Neural crest cell (in vitro differentiated cells): ENCODE results near the gene CEBPB. TPM values are rescaled to one million over a fixed set of nuclear protein-coding genes. Genes with fewer than 3 reads are reported as not detected.

ENCODE experiments used
- DNase-seq: peaks from one replicate; pipeline ENCODE4 v3.0.0; 2021; ENCODE audit warnings: low read depth, mixed read lengths, low spot score
- H3K27ac Mint-ChIP-seq: one replicate; pipeline ENCODE4 v1.8.0; 2021; ENCODE audit warnings: mild to moderate bottlenecking, mixed read lengths; ENCODE audit not compliant: unreplicated experiment
- H3K27me3 Mint-ChIP-seq: 2 replicates; pipeline ENCODE4 v1.8.0; 2021; ENCODE audit warnings: low read depth, mild to moderate bottlenecking, mixed read lengths
- H3K36me3 Mint-ChIP-seq: 2 replicates; pipeline ENCODE4 v1.8.0; 2021; ENCODE audit warnings: low read depth, mild to moderate bottlenecking, mixed read lengths
- H3K4me1 Mint-ChIP-seq: 2 replicates; pipeline ENCODE4 v1.8.0; 2021; ENCODE audit warnings: mixed read lengths
- H3K4me3 Mint-ChIP-seq: one replicate; pipeline ENCODE4 v1.8.0; 2021; ENCODE audit warnings: mild to moderate bottlenecking, mixed read lengths
- H3K9me3 Mint-ChIP-seq: 2 replicates; pipeline ENCODE4 v1.8.0; 2021; ENCODE audit warnings: mixed read lengths
- CTCF ChIP-seq: fragments of 200-600 bp; sonication (generic); conservative IDR thresholded peaks from 2 replicates; pipeline ENCODE4 v1.5.0; 2021; ENCODE audit warnings: antibody characterized with exemption, mild to moderate bottlenecking
- total RNA-seq: library from RNA; stranded (reverse); gene quantifications from 2 replicates; pipeline ENCODE4 v1.2.1, GENCODE V29; 2021

Gene CEBPB
- total RNA-seq, 1 donor from 2014 or later, result 7.6 TPM

GRCh38 chr20:50196248-50196647 lies 5.6 kb downstream of the CEBPB start:
- DNase-seq, result no peak
- Mint-ChIP-seq H3K4me3 (no peak overlapping the region), H3K9me3 (peaks cover 3% of the 10 kb centered on the region), H3K27me3 (peaks cover 24% of the 10 kb centered on the region), H3K36me3 (peaks cover 3% of the 10 kb centered on the region), H3K27ac (no peak overlapping the region), H3K4me1 (peaks cover 22% of the 10 kb centered on the region)
- TF ChIP-seq CTCF, result no peak

DNA sequence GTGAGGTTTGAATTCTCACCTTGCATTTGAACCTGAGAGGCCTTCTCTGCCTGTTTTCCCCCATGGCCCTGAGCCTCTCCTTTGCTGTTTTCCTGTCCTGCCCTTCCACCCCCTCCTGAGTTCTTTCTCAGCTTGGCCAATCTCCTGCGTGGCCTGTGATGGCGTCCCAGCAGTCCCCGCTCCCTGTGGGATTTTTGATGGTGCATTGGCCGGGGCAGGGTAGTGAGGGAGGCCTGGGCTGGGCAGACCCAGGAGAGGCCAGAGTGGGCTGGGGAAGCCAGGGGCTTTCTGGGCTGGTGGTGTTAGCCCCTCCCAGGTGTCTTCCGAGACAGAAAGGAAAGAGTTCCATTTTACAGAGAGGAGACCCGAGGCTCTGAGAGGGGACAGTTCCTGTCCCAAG lies 6.3 kb downstream of the CEBPB start:
- H3K4me1 Mint-ChIP-seq, result peaks cover 23% of the 10 kb centered on the region

DNA sequence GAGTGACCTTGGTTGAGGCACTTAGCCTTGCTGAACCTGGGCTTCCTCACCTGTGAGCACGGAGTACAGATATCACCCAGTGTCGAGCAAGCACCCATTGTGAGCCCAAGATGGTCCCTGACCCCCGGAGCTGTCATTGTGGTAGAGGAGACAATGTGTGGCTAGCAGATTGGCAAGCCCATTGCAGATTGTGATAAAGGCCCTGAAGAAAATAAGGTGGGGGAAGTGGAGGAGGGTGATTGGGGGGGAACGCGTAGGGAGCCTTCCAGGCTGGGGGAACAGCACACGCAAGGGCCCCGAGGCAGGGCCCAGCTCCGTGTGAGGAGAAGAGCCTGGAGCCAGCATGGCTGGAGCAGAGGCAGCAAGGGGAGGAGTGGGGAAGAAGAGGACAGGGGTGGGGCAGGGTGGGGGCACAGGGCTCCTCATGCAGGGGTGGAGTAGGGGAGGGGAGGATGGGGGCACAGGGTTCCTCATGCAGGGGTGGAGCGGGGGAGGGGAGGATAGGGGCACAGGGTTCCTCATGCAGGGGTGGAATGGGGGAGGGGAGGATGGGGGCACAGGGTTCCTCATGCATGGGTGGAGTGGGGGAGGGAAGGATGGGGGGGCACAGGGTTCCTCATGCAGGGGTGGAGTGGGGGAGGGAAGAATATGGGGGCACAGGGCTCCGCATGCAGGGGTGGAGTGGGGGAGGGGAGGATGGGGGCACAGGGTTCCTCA lies 7.0 kb downstream of the CEBPB start:
- H3K4me3 Mint-ChIP-seq, result no peak overlapping the region
- peaks cover 3% of the 10 kb centered on the region for H3K36me3 Mint-ChIP-seq
- peak overlapping the region; percentile 89 for H3K27ac Mint-ChIP-seq
- no peak for TF ChIP-seq CTCF
- H3K4me1 Mint-ChIP-seq, result peaks cover 20% of the 10 kb centered on the region
- DNase-seq, result no peak
- peaks cover 3% of the 10 kb centered on the region for H3K9me3 Mint-ChIP-seq
- peaks cover 19% of the 10 kb centered on the region for H3K27me3 Mint-ChIP-seq

More for the DNA sequence above, 6.3 kb downstream of the CEBPB start:
- no peak for DNase-seq
- Mint-ChIP-seq H3K27me3 (peaks cover 24% of the 10 kb centered on the region), H3K4me3 (no peak overlapping the region), H3K36me3 (peaks cover 3% of the 10 kb centered on the region), H3K27ac (no peak overlapping the region), H3K9me3 (peaks cover 3% of the 10 kb centered on the region)
- no peak for TF ChIP-seq CTCF

DNA sequence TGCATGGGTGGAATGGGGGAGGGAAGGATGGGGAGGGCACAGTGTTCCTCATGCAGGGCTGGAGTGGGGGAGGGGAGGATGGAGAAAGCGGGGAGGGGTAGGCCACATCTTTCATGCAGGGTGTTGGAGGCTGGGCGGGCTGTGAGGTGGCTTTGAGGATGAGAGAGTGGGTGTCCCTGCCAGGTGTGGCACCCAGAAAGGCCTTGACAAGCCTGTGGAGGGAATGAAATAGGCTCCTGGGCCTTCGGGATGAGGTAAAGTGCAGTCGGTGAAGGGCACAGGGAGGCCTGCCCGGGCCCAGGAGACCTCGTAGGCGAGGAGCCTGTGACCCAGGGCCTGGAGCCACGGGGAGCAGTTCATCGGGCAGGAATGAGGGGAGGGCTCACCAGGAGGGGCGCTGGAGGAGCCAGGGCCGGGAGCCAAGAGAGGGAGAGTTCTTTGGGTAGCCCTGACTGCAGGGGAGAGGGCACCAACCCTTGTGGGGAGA lies 7.6 kb downstream of the CEBPB start:
- H3K27ac Mint-ChIP-seq, result no peak overlapping the region
- H3K9me3 Mint-ChIP-seq, result peaks cover 5% of the 10 kb centered on the region
- H3K27me3 Mint-ChIP-seq, result peaks cover 13% of the 10 kb centered on the region

DNA sequence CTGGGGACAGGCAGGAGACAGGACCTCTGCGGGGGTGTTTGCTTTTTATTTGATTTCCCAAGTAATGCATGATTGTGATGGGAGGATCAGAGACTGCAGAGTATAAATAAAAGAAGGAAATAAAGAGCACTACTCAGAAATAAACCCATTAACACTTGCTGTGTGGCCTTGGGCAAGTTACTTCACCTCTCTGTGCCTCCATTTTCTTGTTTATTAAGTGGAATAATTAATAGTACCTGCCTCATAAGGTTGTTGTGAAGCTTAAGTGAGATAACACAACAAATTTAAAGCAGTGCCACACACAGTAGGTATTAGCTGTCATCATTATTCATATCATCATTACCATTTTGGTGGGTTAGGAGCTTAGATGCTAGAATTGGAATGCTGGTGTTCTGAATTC lies 8.1 kb downstream of the CEBPB start:
- H3K4me3 Mint-ChIP-seq, result no peak overlapping the region
- H3K27me3 Mint-ChIP-seq, result peaks cover 8% of the 10 kb centered on the region
- peaks cover 3% of the 10 kb centered on the region for H3K36me3 Mint-ChIP-seq
- H3K27ac Mint-ChIP-seq, result no peak overlapping the region
- no peak for DNase-seq
- peaks cover 11% of the 10 kb centered on the region for H3K4me1 Mint-ChIP-seq
- no peak for TF ChIP-seq CTCF
- H3K9me3 Mint-ChIP-seq, result peaks cover 8% of the 10 kb centered on the region

More for the DNA sequence above, 7.6 kb downstream of the CEBPB start:
- peaks cover 3% of the 10 kb centered on the region for H3K36me3 Mint-ChIP-seq
- no peak overlapping the region for H3K4me3 Mint-ChIP-seq
- TF ChIP-seq CTCF, result no peak
- DNase-seq, result no peak
- peaks cover 16% of the 10 kb centered on the region for H3K4me1 Mint-ChIP-seq
